Measurements from ENCODE around the gene PLCH2.

- no peak for TF ChIP-seq CTCF (IDR thresholded peaks at IDR 0.05; ENCODE audit: borderline replicate concordance, extremely low read depth, low read length, poor library complexity, severe bottlenecking)
- no peak for TF ChIP-seq EZH2 (IDR thresholded peaks at IDR 0.05; ENCODE audit: borderline replicate concordance, low read depth, low read length, severe bottlenecking)
These were observed 56.5 kb downstream of the PLCH2 start for GRCh38 chr1:2532485-2533160.

Data from DND-41 (cell line).